BLaER1 treated with 17β-estradiol and CSF1 and Interleukin-3, amounts not matched to agents 10 nM and 100 nM (cell line): ENCODE results near the gene UBN2.
"Not testable (repeated sequence)": the region's sequence is repeated elsewhere in the genome, so short reads cannot be mapped to it uniquely, and the experiment has no call there.

ENCODE experiments used
- H3K27ac ChIP-seq, 11 experiments: shearing (Covaris generic); formaldehyde crosslinking; 2 replicates each; pipeline ENCODE4 v1.8.1; 2022
- H3K27me3 ChIP-seq, 11 experiments: shearing (Covaris generic); formaldehyde crosslinking; 2 replicates each; pipeline ENCODE4 v1.8.1; 2022
- H3K36me3 ChIP-seq, 11 experiments: shearing (Covaris generic); formaldehyde crosslinking; 2 replicates each; pipeline ENCODE4 v1.8.1; 2022
- H3K4me1 ChIP-seq, 10 experiments: shearing (Covaris generic); formaldehyde crosslinking; 2 replicates each; pipeline ENCODE4 v1.8.1; 2022
- H3K4me2 ChIP-seq, 11 experiments: shearing (Covaris generic); formaldehyde crosslinking; 2 replicates each; pipeline ENCODE4 v1.8.1; 2022
- H3K4me3 ChIP-seq, 10 experiments: shearing (Covaris generic); formaldehyde crosslinking; 2 replicates each; pipeline ENCODE4 v1.8.1; 2022
- H3K9ac ChIP-seq, 11 experiments: shearing (Covaris generic); formaldehyde crosslinking; 2 replicates each; pipeline ENCODE4 v1.8.1; 2022
- H3K9me3 ChIP-seq, 11 experiments: shearing (Covaris generic); formaldehyde crosslinking; replicated peaks in 1 of 11; 2 replicates each; pipeline ENCODE4 v1.8.1; 2022
- H4K20me1 ChIP-seq, 11 experiments: shearing (Covaris generic); formaldehyde crosslinking; 2 replicates each; pipeline ENCODE4 v1.8.1; 2022
- Cebpa-rat ChIP-seq, 11 experiments: shearing (Covaris generic); IDR thresholded peaks; 2 replicates each; pipeline ENCODE4 v1.8.1; 2022

UBN2 gene

DNA sequence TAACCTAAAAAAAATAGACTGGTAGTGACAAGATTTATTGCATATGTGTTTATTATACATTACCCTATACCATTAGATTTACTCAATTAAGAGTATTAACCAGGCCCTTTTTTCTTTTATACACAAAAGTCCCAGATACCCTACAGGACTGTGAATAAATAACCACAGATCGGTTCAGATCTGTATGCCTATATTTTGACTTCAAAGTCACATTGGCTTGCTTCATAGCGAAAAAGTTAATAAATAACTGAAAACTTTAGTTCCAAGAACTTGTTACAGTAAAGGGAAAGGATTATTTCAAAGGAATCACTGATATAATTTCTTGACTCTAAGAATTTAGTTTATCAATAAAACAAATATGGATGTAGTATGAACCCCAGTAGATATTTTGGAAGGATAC, 68.3 kb downstream of the UBN2 start:
- Histone ChIP-seq H4K20me1 (no peaks in the 10 kb centered on the region), H3K27ac (no peak overlapping the region), H3K9ac (no peak overlapping the region), H3K4me3 (no peak overlapping the region), H3K9me3 (no peaks in the 10 kb centered on the region), H3K36me3 (peaks cover 18 to 92% (median 49%) of the 10 kb centered on the region in 11 experiments; a peak in 21 of 22 replicates), H3K4me1 (peaks cover 0 to 16% (median 14%) of the 10 kb centered on the region in 10 experiments; a peak in 15 of 20 replicates), H3K4me2 (no peak overlapping the region), H3K27me3 (no peaks in the 10 kb centered on the region)
- TF ChIP-seq Cebpa-rat (IDR thresholded peaks at IDR 0.05) = no peak

DNA sequence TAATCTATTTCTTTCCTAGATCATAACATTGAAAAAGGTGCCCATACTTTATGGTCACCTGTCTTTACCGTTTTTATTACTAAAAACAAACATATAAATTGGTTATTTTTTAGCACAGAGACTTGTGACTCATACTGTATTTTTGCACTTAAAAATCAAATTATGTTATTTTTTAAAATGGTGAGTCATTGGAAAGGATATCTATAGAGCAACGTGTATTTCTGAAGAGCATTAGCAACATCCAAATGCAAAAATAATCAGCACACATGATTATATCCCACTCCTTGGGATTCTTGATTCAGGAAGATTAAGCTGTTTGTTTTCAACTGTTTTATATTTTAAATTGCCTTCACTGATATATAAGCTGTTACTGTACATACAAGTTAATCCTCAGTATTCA, 69.4 kb downstream of the UBN2 start:
- Histone ChIP-seq H3K27me3 (no peaks in the 10 kb centered on the region), H3K36me3 (peaks cover 7 to 84% (median 38%) of the 10 kb centered on the region in 11 experiments; a peak in 20 of 22 replicates), H3K4me3 (no peak overlapping the region), H3K27ac (no peak overlapping the region), H4K20me1 (no peaks in the 10 kb centered on the region), H3K4me2 (no peak overlapping the region), H3K4me1 (peaks cover 0 to 16% (median 14%) of the 10 kb centered on the region in 10 experiments; a peak in 15 of 20 replicates), H3K9ac (no peak overlapping the region), H3K9me3 (no peaks in the 10 kb centered on the region)
- TF ChIP-seq Cebpa-rat (IDR thresholded peaks at IDR 0.05) = no peak

DNA sequence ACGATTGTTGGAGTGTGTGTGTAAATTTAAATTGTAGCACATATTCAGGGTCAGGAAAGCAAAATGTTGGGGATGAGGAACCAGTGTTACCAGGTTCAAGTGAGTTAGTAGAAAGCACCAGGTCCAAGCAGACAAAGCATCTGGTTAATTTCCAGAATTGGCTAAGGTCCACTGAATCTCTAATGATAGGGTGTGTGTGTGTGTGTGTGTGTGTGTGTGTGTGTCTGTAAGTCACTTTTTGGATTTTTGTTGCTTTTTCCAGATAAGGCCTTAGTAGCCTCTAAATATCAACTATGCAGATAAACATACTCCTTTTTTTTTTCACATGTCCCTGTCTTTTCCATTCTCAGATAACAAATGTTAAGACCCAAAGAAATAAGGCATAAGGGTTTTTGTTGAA, 73.5 kb downstream of the UBN2 start:
- Histone ChIP-seq H3K27ac (no peak overlapping the region), H3K27me3 (no peaks in the 10 kb centered on the region), H3K4me3 (no peak overlapping the region), H3K36me3 (peaks cover 7 to 62% (median 20%) of the 10 kb centered on the region in 11 experiments; a peak in 14 of 22 replicates), H4K20me1 (no peaks in the 10 kb centered on the region), H3K9ac (no peak overlapping the region), H3K4me2 (no peak overlapping the region), H3K4me1 (peaks cover 0 to 6% (median 0%) of the 10 kb centered on the region in 10 experiments; a peak in 2 of 20 replicates), H3K9me3 (no peaks in the 10 kb centered on the region)
- TF ChIP-seq Cebpa-rat (IDR thresholded peaks at IDR 0.05) = no peak

DNA sequence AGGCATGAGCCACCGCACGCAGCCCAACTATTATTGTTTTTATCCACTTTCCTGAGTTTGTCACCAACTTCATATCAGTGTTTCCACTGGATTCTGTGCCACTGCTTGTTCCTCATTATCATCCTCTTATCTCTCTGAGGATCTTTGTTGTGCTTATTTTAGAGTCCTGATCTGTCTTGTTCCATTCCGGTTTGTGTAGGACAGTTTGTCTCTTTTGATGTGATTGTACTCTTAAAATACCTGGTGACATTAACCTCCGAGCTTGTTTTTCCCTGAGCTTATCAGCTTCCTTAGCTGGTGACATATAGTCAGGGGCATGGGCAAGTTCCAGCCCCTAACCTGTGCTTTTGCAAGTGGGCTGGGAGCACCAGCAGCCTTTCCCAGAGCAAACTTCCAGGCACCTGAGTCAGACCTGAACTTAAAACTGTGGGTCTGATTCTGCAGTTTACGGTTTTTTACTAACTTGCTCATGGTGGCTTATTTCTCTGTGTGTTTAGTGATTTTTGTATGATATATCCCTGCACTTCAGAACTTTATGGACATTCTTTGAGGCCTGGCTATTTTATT, 87.0 kb downstream of the UBN2 start:
- Histone ChIP-seq H3K9me3 (no peaks in the 10 kb centered on the region), H3K36me3 (no peaks in the 10 kb centered on the region), H3K27me3 (no peaks in the 10 kb centered on the region), H4K20me1 (no peaks in the 10 kb centered on the region), H3K4me1 (no peaks in the 10 kb centered on the region), H3K4me3 (no peak overlapping the region), H3K4me2 (no peak overlapping the region), H3K9ac (no peak overlapping the region), H3K27ac (no peak overlapping the region)
- TF ChIP-seq Cebpa-rat (IDR thresholded peaks at IDR 0.05) = no peak

DNA sequence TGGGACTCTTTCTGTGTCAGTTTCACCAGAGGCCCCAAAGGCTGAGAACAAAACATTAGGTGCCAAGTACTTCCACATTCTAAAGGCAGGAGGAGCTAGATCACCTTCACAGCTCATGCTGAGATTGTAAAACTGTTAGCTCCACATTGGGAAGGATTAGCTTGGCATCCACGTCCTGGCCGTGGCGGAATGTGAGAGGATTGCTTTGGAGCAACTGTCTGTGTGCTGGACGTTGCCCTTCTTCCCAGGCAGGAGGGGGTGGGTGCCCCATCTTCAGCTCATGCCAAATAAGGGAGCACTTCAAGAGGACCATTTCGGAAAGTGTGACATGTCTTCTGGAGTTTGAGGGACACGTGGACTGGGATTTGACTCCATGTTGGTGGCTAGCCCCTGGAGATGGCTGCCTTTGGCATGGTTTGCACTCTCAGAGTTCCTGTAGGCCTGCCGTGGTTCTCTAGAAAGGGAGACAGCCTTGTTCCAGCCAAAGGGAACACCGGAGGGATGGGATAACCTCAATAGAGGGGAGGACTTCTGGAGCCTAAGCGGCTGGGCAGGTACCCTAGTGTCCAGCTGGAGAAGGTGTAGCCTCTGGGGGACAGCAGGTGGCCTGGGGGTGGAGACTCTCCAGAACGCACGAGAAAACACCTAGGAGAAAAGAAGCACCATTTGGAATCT, 90.2 kb downstream of the UBN2 start:
- H3K4me1 ChIP-seq = no peaks in the 10 kb centered on the region
- H3K36me3 ChIP-seq = no peaks in the 10 kb centered on the region
- no peak overlapping the region for H3K4me2 ChIP-seq
- no peaks in the 10 kb centered on the region for H3K9me3 ChIP-seq
- no peaks in the 10 kb centered on the region for H3K27me3 ChIP-seq
- no peaks in the 10 kb centered on the region for H4K20me1 ChIP-seq
- no peak overlapping the region for H3K4me3 ChIP-seq
- TF ChIP-seq Cebpa-rat (IDR thresholded peaks at IDR 0.05) = no peak
- no peak overlapping the region for H3K9ac ChIP-seq
- H3K27ac ChIP-seq = no peak overlapping the region

DNA sequence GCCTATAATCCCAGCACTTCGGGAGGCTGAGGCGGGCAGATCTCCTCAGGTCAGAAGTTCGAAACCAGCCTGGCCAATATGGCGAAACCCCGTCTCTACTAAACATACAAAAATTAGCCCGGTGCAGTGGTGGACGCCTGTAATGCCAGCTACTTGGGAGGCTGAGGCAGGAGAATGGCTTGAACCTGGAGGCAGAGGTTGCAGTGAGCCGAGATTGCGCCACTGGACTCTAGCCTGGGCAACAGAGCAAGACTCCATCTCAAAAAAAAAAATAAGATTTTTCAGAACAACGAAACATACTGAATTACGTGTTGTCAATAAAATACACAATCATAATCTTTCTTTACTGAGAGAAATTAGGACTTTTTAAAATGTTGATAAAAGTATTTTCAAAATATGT, 93.7 kb downstream of the UBN2 start:
- not testable (repeated sequence) for H3K9ac ChIP-seq, H3K4me3 ChIP-seq, H3K4me2 ChIP-seq, H3K36me3 ChIP-seq, H3K27me3 ChIP-seq, H4K20me1 ChIP-seq, H3K4me1 ChIP-seq, H3K9me3 ChIP-seq, H3K27ac ChIP-seq

DNA sequence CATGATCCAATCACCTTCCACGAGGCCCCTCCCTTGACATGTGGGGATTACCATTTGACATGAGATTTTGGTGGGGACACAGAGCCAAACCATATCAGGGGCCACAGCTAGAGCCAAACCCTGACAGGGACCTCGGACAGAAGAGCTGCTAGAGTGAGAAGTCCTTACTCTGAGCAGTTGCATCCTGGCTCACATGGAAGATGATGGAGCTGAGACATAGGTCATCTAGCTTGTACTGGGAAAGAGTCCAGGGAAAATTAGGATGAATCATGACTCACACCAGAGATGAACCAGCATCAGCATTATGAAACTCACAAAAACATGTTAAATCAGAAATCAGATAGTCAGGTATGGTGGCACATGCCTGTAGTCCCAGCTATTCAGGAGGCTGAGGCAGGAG, 97.3 kb downstream of the UBN2 start:
- H4K20me1 ChIP-seq = no peaks in the 10 kb centered on the region

DNA sequence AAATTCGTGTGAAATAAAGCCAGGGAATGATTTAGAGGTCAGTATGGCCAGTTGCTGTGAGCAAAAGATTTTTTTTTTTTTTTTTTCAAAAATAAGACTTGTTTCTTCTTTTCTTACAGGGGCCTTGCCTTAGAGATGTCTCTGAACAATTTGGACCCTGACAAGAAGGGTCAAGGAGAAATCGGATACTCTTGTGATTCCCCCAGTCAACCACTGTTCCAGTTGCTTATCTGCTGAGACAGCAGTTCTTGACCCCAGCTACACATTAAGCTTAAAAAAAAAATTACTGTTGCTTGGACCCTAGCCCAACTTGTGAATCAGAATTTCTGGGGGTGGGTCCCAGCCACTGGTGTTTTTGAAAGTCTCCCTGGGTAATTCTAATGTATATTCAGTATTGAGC, 98.1 kb downstream of the UBN2 start:
- Histone ChIP-seq H3K27ac (no peak overlapping the region), H3K9me3 (no peaks in the 10 kb centered on the region), H3K9ac (no peak overlapping the region), H3K4me3 (no peak overlapping the region), H3K36me3 (no peaks in the 10 kb centered on the region), H3K4me2 (no peak overlapping the region), H4K20me1 (no peaks in the 10 kb centered on the region), H3K4me1 (no peaks in the 10 kb centered on the region), H3K27me3 (no peaks in the 10 kb centered on the region)
- no peak for TF ChIP-seq Cebpa-rat (IDR thresholded peaks at IDR 0.05)

More for the DNA sequence above, 97.3 kb downstream of the UBN2 start:
- Histone ChIP-seq H3K4me3 (no peak overlapping the region), H3K9ac (no peak overlapping the region), H3K9me3 (no peaks in the 10 kb centered on the region), H3K27ac (no peak overlapping the region), H3K36me3 (no peaks in the 10 kb centered on the region), H3K27me3 (no peaks in the 10 kb centered on the region), H3K4me2 (no peak overlapping the region), H3K4me1 (no peaks in the 10 kb centered on the region)
- no peak for TF ChIP-seq Cebpa-rat (IDR thresholded peaks at IDR 0.05)

DNA sequence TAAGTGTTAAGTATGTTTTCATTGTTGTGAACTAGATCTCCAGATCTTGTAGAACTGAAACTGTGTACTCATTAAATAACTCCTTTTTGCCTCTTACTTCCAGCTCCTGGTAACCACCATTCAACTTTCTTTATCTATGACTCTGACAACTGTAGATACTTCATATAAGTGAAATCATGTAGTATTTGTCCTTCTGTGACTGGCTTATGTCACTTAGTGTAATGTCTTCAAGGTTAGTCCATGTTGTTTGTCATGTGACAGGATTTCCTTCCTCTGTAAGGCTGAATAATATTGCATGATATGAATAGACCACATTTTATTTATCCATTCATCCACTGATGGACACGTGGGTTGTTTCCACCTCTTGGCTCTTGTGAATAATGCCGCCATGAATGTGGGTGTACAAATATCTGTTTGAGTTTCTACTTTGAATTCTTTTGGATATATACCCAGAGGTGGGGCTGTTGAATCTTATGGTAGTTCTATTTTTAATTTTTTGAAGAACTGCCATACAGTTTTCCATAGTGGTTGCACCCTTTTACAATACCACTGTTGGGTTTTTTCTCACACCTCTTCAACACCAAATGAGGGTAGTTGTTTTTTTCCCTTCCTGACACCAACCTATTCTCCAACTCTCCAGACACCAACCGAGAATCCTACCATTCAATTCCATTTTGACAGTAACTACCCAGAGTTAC, 99.4 kb downstream of the UBN2 start:
- Histone ChIP-seq H4K20me1 (no peaks in the 10 kb centered on the region), H3K36me3 (no peaks in the 10 kb centered on the region), H3K4me2 (no peak overlapping the region), H3K9me3 (no peaks in the 10 kb centered on the region), H3K4me1 (no peaks in the 10 kb centered on the region), H3K9ac (no peak overlapping the region), H3K27ac (no peak overlapping the region), H3K4me3 (no peak overlapping the region), H3K27me3 (no peaks in the 10 kb centered on the region)
- no peak for TF ChIP-seq Cebpa-rat (IDR thresholded peaks at IDR 0.05)
